A549 (cell line): ENCODE data around the gene TCF7L1. TPM values are rescaled to one million over a fixed set of nuclear protein-coding genes. Genes with fewer than 3 reads are reported as not detected.
A peak's percentile ranks its signal among the peaks of the same experiment; 100 is the strongest.

Experiments
- ATAC-seq, 2 experiments: fragments of 200-7000 bp in 1 of 2; fragments of >200 bp in 1 of 2; cut with Nextera tagmentation in 1 of 2; cut with Tn5 transposase in 1 of 2; 3 replicates each; pipeline versions ENCODE4 v1.8.0 to v1.9.1; 2018 to 2020; ENCODE audit warnings: mild to moderate bottlenecking in 1 of 2, moderate library complexity in 1 of 2
- CTCF ChIA-PET: fragments of 300-600 bp; sonication (Branson Sonifier 250); formaldehyde crosslinking; extraction: SDS; loops from one replicate; lab custom pipeline; 2021; ENCODE audit warnings: antibody characterized with exemption, inconsistent platforms; lab: Yijun Ruan, JAX
- POLR2A ChIA-PET: fragments of 350-600 bp; formaldehyde crosslinking; extraction: SDS; loops from one replicate; lab custom pipeline; 2021; ENCODE audit warnings: antibody characterized with exemption, inconsistent platforms; lab: Yijun Ruan, JAX
- DNase-seq, 2 experiments: peaks; one replicate each; pipeline versions ENCODE4 v3.0.0 to v3.0.0-alpha.2; 2011 to 2016; ENCODE audit warnings: low read depth in 1 of 2, low spot score in 1 of 2
- FAIRE-seq: peaks from 2 replicates; lab custom pipeline; 2011; peaks lifted over from hg19 to GRCh38; lab: Jason Lieb, UNC
- H3K27ac ChIP-seq, 2 experiments: fragments of >200 bp; sonication (Bioruptor Twin); formaldehyde crosslinking; 3 replicates each; pipeline ENCODE4 v1.5.1; 2016 to 2017
- H3K4me1 ChIP-seq: fragments of >200 bp; sonication (Bioruptor Twin); formaldehyde crosslinking; 3 replicates; pipeline ENCODE4 v1.6.1; 2016
- H3K4me2 ChIP-seq: fragments of >200 bp; sonication (Bioruptor Twin); formaldehyde crosslinking; 3 replicates; pipeline ENCODE4 v1.6.1; 2016
- H3K4me3 ChIP-seq: fragments of >200 bp; sonication (Bioruptor Twin); formaldehyde crosslinking; 3 replicates; pipeline ENCODE4 v1.5.1; 2016
- H3K9me3 ChIP-seq: fragments of >200 bp; sonication (Bioruptor Twin); formaldehyde crosslinking; 3 replicates; pipeline ENCODE4 v1.6.1; 2016
- BHLHE40 ChIP-seq: IDR thresholded peaks from 2 replicates; pipeline ENCODE4 v1.6.1; 2012; ENCODE audit warnings: low read depth, low read length, inconsistent platforms
- CBX2 ChIP-seq: fragments of 200-600 bp; sonication (generic); IDR thresholded peaks from 2 replicates; pipeline ENCODE4 v1.6.1; 2016; ENCODE audit warnings: low read depth, mild to moderate bottlenecking, borderline replicate concordance
- CBX8 ChIP-seq: fragments of 200-600 bp; sonication (generic); IDR thresholded peaks from 2 replicates; pipeline ENCODE4 v1.6.1; 2016
- EHF ChIP-seq: fragments of 250-450 bp; sonication (Bioruptor Pico); IDR thresholded peaks from 2 replicates; pipeline ENCODE4 v1.5.0; 2020; ENCODE audit warnings: mild to moderate bottlenecking
- EHMT2 ChIP-seq: fragments of 200-600 bp; sonication (generic); IDR thresholded peaks from 2 replicates; pipeline ENCODE4 v1.6.1; 2016; ENCODE audit warnings: antibody characterized with exemption, low read depth, mild to moderate bottlenecking, moderate library complexity
- FOSB ChIP-seq: fragments of 250-450 bp; sonication (Bioruptor Pico); IDR thresholded peaks from 2 replicates; pipeline ENCODE4 v1.5.0; 2020; ENCODE audit warnings: mild to moderate bottlenecking, moderate library complexity
- FOXS1 ChIP-seq: fragments of 250-450 bp; sonication (Bioruptor Pico); IDR thresholded peaks from 2 replicates; pipeline ENCODE4 v1.5.0; 2020; ENCODE audit warnings: mild to moderate bottlenecking, moderate library complexity
- GATA3 ChIP-seq: IDR thresholded peaks from 2 replicates; pipeline ENCODE4 v1.6.1; 2012; ENCODE audit warnings: borderline replicate concordance
- HOXA7 ChIP-seq: fragments of 250-450 bp; sonication (Bioruptor Pico); IDR thresholded peaks from 2 replicates; pipeline ENCODE4 v1.5.0; 2020; ENCODE audit warnings: mild to moderate bottlenecking, moderate library complexity
- HOXB13 ChIP-seq: fragments of 250-450 bp; sonication (Bioruptor Pico); IDR thresholded peaks from 2 replicates; pipeline ENCODE4 v1.5.0; 2020; ENCODE audit warnings: low read depth, mild to moderate bottlenecking, moderate library complexity
- HOXB5 ChIP-seq: fragments of 250-450 bp; sonication (Bioruptor Pico); IDR thresholded peaks from 2 replicates; pipeline ENCODE4 v1.5.0; 2020; ENCODE audit warnings: mild to moderate bottlenecking, moderate library complexity
- JUNB ChIP-seq: fragments of >200 bp; sonication (Bioruptor Twin); formaldehyde crosslinking; IDR thresholded peaks from 2 replicates; pipeline ENCODE4 v1.6.1; 2016
- MAFK ChIP-seq: fragments of 450-650 bp; IDR thresholded peaks from 2 replicates; pipeline ENCODE4 v1.6.1; 2014; ENCODE audit not compliant: partially characterized antibody
- MAZ ChIP-seq: fragments of 150-350 bp; IDR thresholded peaks from 2 replicates; pipeline ENCODE4 v1.6.1; 2014; ENCODE audit warnings: antibody characterized with exemption, low read depth, low read length, borderline replicate concordance
- MYC ChIP-seq: IDR thresholded peaks from 2 replicates; pipeline ENCODE4 v1.6.1; 2012; ENCODE audit warnings: mild to moderate bottlenecking, inconsistent platforms, low read length, improper control_type of control experiment, borderline replicate concordance
- NR3C1 ChIP-seq: fragments of >200 bp; sonication (Bioruptor Twin); formaldehyde crosslinking; IDR thresholded peaks from 3 replicates; pipeline ENCODE4 v1.6.1; 2017
- POLR2AphosphoS2 ChIP-seq: conservative IDR thresholded peaks from 2 replicates; pipeline ENCODE4 v1.6.1; 2012; ENCODE audit warnings: low read length, improper control_type of control experiment, inconsistent platforms
- RAD21 ChIP-seq, 2 experiments: fragments of >200 bp in 1 of 2; sonication (Bioruptor Twin) in 1 of 2; formaldehyde crosslinking in 1 of 2; IDR thresholded peaks in 1 of 2; conservative IDR thresholded peaks in 1 of 2; 2 replicates in 1 of 2; 3 replicates in 1 of 2; pipeline ENCODE4 v1.6.1; 2012 to 2018; ENCODE audit warnings: inconsistent platforms in 1 of 2
- RNF2 ChIP-seq: fragments of 200-600 bp; sonication (generic); IDR thresholded peaks from 2 replicates; pipeline ENCODE4 v1.6.1; 2016; ENCODE audit warnings: low read depth, mild to moderate bottlenecking, antibody characterized with exemption, moderate library complexity, borderline replicate concordance
- SMC3 ChIP-seq: fragments of >200 bp; sonication (Bioruptor Twin); formaldehyde crosslinking; IDR thresholded peaks from 3 replicates; pipeline ENCODE4 v1.6.1; 2018; ENCODE audit warnings: inconsistent platforms
- ZC3H11A ChIP-seq: fragments of 450-650 bp; IDR thresholded peaks from 2 replicates; pipeline ENCODE4 v1.6.1; 2014; ENCODE audit warnings: antibody characterized with exemption, mild to moderate bottlenecking
- ZNF302 ChIP-seq: fragments of 250-450 bp; sonication (Bioruptor Pico); IDR thresholded peaks from 2 replicates; pipeline ENCODE4 v1.9.0; 2021; ENCODE audit warnings: inconsistent platforms, mild to moderate bottlenecking, moderate library complexity
- WGBS: methylation state at CpG from one replicate; pipeline ENCODE4 v1.1.6; 2017; ENCODE audit errors: missing lambda C conversion rate; 5-methylcytosine and 5-hydroxymethylcytosine counted together
- polyA plus RNA-seq, 4 experiments: library from polyadenylated mRNA; depleted of rRNA in 3 of 4; stranded (reverse); fragments of >200 nt; fragmentation: RNase III in 1 of 4; extraction: RNeasy Plus Mini Kit Qiagen cat#74134 plus additional on column Dnase treatment in 1 of 4; gene quantifications; 2 replicates in 3 of 4; 3 replicates in 1 of 4; pipeline ENCODE4 v1.2.3, GENCODE V29; 2011 to 2017
- TF ChIP-seq, protein P1 (sequence below): IDR thresholded peaks from 2 replicates; pipeline ENCODE4 v1.6.1; 2012
- TF ChIP-seq, protein P2 (sequence below): fragments of 250-450 bp; sonication (Bioruptor Pico); IDR thresholded peaks from 2 replicates; pipeline ENCODE4 v1.5.0; 2020; ENCODE audit warnings: low read depth, mild to moderate bottlenecking, moderate library complexity
- TF ChIP-seq, protein P3 (sequence below): fragments of 450-650 bp; IDR thresholded peaks from 2 replicates; pipeline ENCODE4 v1.6.1; 2014; ENCODE audit warnings: antibody characterized with exemption
- TF ChIP-seq, protein P4 (sequence below): IDR thresholded peaks from 2 replicates; pipeline ENCODE4 v1.6.1; 2012; ENCODE audit warnings: low read depth, borderline replicate concordance
- TF ChIP-seq, protein P5 (sequence below): fragments of >200 bp; sonication (Bioruptor Twin); formaldehyde crosslinking; IDR thresholded peaks from 3 replicates; pipeline ENCODE4 v1.6.1; 2016

Gene TCF7L1
- polyA plus RNA-seq, 2 of the 4 experiments (the other 2 are of a cell fraction) = 0.68 to 4.4 TPM

DNA sequence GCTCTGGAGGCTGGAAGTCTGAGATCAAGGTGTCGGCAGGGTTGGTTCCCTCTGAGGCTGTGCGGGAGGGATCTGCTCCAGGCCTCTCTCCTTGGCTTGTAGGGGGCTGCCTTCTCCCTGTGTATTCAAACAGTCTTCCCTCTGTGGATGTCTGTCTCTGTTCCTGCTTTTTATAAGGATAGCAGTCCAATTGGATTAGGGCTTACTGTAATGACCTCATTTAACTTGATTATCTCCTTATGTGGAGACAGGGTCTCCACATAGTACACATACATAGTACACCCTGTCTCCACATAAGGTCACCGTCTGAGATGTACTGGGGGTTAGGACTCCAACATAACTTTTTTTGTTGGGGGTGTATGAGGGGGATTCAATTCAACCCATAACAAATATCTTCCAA lies 30.5 kb downstream of the TCF7L1 start:
- H3K4me1 ChIP-seq = no peaks in the 10 kb centered on the region
- H3K4me2 ChIP-seq = no peak overlapping the region
- FAIRE-seq = no peak
- no peak overlapping the region for H3K4me3 ChIP-seq
- CTCF ChIA-PET = no interaction called here
- TF ChIP-seq HOXA7 (CRISPR knock-in tag) = no peak
- no peak for TF ChIP-seq POLR2AphosphoS2
- TF ChIP-seq EHMT2 = no peak
- TF ChIP-seq SMC3 = no peak
- no peak for TF ChIP-seq EHF
- TF ChIP-seq MAZ = no peak
- no peak for TF ChIP-seq NR3C1
- TF ChIP-seq, protein P1, sequence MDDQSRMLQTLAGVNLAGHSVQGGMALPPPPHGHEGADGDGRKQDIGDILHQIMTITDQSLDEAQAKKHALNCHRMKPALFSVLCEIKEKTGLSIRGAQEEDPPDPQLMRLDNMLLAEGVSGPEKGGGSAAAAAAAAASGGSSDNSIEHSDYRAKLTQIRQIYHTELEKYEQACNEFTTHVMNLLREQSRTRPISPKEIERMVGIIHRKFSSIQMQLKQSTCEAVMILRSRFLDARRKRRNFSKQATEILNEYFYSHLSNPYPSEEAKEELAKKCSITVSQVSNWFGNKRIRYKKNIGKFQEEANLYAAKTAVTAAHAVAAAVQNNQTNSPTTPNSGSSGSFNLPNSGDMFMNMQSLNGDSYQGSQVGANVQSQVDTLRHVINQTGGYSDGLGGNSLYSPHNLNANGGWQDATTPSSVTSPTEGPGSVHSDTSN = no peak
- no peak for TF ChIP-seq CBX2
- no peak for TF ChIP-seq HOXB5
- TF ChIP-seq, protein P2, sequence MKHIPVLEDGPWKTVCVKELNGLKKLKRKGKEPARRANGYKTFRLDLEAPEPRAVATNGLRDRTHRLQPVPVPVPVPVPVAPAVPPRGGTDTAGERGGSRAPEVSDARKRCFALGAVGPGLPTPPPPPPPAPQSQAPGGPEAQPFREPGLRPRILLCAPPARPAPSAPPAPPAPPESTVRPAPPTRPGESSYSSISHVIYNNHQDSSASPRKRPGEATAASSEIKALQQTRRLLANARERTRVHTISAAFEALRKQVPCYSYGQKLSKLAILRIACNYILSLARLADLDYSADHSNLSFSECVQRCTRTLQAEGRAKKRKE (CRISPR knock-in tag) = no peak
- TF ChIP-seq, protein P3, sequence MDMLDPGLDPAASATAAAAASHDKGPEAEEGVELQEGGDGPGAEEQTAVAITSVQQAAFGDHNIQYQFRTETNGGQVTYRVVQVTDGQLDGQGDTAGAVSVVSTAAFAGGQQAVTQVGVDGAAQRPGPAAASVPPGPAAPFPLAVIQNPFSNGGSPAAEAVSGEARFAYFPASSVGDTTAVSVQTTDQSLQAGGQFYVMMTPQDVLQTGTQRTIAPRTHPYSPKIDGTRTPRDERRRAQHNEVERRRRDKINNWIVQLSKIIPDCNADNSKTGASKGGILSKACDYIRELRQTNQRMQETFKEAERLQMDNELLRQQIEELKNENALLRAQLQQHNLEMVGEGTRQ = no peak
- TF ChIP-seq ZNF302 (CRISPR knock-in tag) = no peak
- TF ChIP-seq FOSB (CRISPR knock-in tag) = no peak
- no peak for TF ChIP-seq GATA3
- TF ChIP-seq CBX8 = no peak
- no peak for TF ChIP-seq ZC3H11A
- TF ChIP-seq RNF2 = no peak
- TF ChIP-seq, protein P4, sequence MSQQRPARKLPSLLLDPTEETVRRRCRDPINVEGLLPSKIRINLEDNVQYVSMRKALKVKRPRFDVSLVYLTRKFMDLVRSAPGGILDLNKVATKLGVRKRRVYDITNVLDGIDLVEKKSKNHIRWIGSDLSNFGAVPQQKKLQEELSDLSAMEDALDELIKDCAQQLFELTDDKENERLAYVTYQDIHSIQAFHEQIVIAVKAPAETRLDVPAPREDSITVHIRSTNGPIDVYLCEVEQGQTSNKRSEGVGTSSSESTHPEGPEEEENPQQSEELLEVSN = no peak
- TF ChIP-seq, all 56 proteins: peak for 0
- DNase-seq = no peak
- Histone ChIP-seq H3K9me3 (no peaks in the 10 kb centered on the region), H3K27ac (no peak overlapping the region)
- 82% methylated on average over 3 of the region's 3 CpGs for WGBS
- POLR2A ChIA-PET = no interaction called here
- ATAC-seq = no peak

DNA sequence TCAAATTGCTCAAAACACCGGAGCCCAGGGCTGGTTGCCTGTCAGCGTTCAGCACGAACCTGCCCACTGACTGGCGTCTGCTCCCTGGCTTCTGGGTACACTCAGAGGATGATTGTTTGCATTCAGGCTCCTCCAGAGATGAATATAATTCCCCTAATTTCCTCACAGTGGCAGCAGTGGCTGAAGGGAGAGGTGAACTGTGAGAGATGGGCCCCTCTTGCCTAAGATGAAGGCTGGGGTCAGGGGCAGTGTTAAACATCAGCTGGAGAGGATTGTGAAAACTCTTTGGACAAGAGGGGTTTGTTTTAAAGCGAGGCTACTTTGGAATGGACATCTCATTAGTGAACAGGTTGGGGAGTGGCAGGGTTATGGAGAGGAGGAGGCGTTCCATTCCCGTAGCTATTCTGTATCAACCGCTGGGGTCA lies 31.0 kb downstream of the TCF7L1 start:
- ATAC-seq = peak in 1 of 2 experiments; percentile 25; a peak in 1 of 6 replicates
- H3K27ac ChIP-seq = no peak overlapping the region
- no peaks in the 10 kb centered on the region for H3K9me3 ChIP-seq
- POLR2A ChIA-PET = no interaction called here
- TF ChIP-seq, protein P5, sequence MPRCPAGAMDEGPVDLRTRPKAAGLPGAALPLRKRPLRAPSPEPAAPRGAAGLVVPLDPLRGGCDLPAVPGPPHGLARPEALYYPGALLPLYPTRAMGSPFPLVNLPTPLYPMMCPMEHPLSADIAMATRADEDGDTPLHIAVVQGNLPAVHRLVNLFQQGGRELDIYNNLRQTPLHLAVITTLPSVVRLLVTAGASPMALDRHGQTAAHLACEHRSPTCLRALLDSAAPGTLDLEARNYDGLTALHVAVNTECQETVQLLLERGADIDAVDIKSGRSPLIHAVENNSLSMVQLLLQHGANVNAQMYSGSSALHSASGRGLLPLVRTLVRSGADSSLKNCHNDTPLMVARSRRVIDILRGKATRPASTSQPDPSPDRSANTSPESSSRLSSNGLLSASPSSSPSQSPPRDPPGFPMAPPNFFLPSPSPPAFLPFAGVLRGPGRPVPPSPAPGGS = no peak
- TF ChIP-seq JUNB = no peak
- no peak for TF ChIP-seq MYC
- TF ChIP-seq MAFK = no peak
- TF ChIP-seq BHLHE40 = no peak
- TF ChIP-seq HOXB13 (CRISPR knock-in tag) = no peak
- no peak for TF ChIP-seq FOSB (CRISPR knock-in tag)
- TF ChIP-seq FOXS1 (CRISPR knock-in tag) = no peak
- no peak for TF ChIP-seq RAD21 (conservative IDR thresholded peaks at IDR 0.05 in 1 of 2, IDR thresholded peaks at IDR 0.05 in 1 of 2)
- TF ChIP-seq HOXB5 = no peak
- 87% methylated on average over 8 of the region's 8 CpGs for WGBS
- CTCF ChIA-PET = interaction anchor here (0.9 to 1.0 kb wide), 2 partner anchors 9 to 17 kb away, joined by 3 read pairs; no protein-coding TSS in a partner anchor
- DNase-seq = no peak
- no peak overlapping the region for H3K4me3 ChIP-seq
- no peak for FAIRE-seq
- no peaks in the 10 kb centered on the region for H3K4me1 ChIP-seq
- no peak overlapping the region for H3K4me2 ChIP-seq
